IMR-90 (cell line): ENCODE results near the gene GRIK1. TPM values are rescaled to one million over a fixed set of nuclear protein-coding genes. Genes with fewer than 3 reads are reported as not detected.

ENCODE experiments used
- ATAC-seq: fragments of 200-7000 bp; cut with Tn5 transposase; 2 replicates; pipeline ENCODE4 v1.9.1; 2020; ENCODE audit warnings: low read depth, mild to moderate bottlenecking, moderate library complexity
- BruUV-seq: library from RNA; stranded (reverse); fragments of 400-500 nt; replicated peaks from 2 replicates; lab custom pipeline; 2021; lab: Mats Ljungman, UMichigan
- CTCF ChIA-PET: fragments of 300-600 bp; formaldehyde crosslinking; extraction: SDS; loops from one replicate; lab custom pipeline; 2021; ENCODE audit warnings: antibody characterized with exemption; lab: Yijun Ruan, JAX
- POLR2A ChIA-PET: fragments of 300-600 bp; sonication (Branson Sonifier 250); formaldehyde crosslinking; loops from one replicate; lab custom pipeline; 2022; ENCODE audit warnings: antibody characterized with exemption; ENCODE audit not compliant: unreplicated experiment; lab: Charles Lee
- DNase-seq: peaks from one replicate; pipeline ENCODE4 v3.0.0; 2013
- H2AFZ ChIP-seq: replicated peaks from 2 replicates; pipeline ENCODE3; 2013; ENCODE audit warnings: low read length, mild to moderate bottlenecking; ENCODE audit not compliant: poor library complexity
- H2AK5ac ChIP-seq: 2 replicates; pipeline ENCODE4 v1.6.1; 2013; ENCODE audit warnings: low read depth, low read length, inconsistent platforms
- H2AK9ac ChIP-seq: replicated peaks from 2 replicates; pipeline ENCODE3; 2013; ENCODE audit warnings: mild to moderate bottlenecking, low read depth, low read length, moderate library complexity; ENCODE audit not compliant: poor library complexity
- H2BK120ac ChIP-seq: 2 replicates; pipeline ENCODE4 v1.6.1; 2013; ENCODE audit warnings: low read depth, low read length, inconsistent platforms
- H2BK15ac ChIP-seq: 3 replicates; pipeline ENCODE4 v1.6.1; 2013; ENCODE audit warnings: low read depth, low read length, inconsistent platforms
- H2BK20ac ChIP-seq: 2 replicates; pipeline ENCODE4 v1.6.1; 2013; ENCODE audit warnings: low read depth, mild to moderate bottlenecking, inconsistent platforms, low read length, moderate library complexity
- H2BK5ac ChIP-seq: 2 replicates; pipeline ENCODE4 v1.6.1; 2013; ENCODE audit warnings: mild to moderate bottlenecking, low read depth, low read length, inconsistent platforms; ENCODE audit not compliant: poor library complexity, severe bottlenecking
- H3K14ac ChIP-seq: replicated peaks from 2 replicates; pipeline ENCODE4 v1.6.1; 2013; ENCODE audit warnings: low read depth, low read length, inconsistent platforms
- H3K18ac ChIP-seq: 2 replicates; pipeline ENCODE4 v1.6.1; 2013; ENCODE audit warnings: low read depth, low read length, control low read depth
- H3K23ac ChIP-seq: 2 replicates; pipeline ENCODE4 v1.6.1; 2013; ENCODE audit warnings: low read depth, low read length, inconsistent platforms
- H3K27ac ChIP-seq: 2 replicates; pipeline ENCODE4 v1.5.1; 2013; ENCODE audit warnings: mild to moderate bottlenecking, control low read depth, low read length; ENCODE audit not compliant: insufficient read depth
- H3K27me3 ChIP-seq: 2 replicates; pipeline ENCODE4 v1.6.1; 2013; ENCODE audit warnings: low read length; ENCODE audit not compliant: control insufficient read depth, insufficient read depth
- H3K36me3 ChIP-seq: 2 replicates; pipeline ENCODE4 v1.6.1; 2013; ENCODE audit warnings: low read length, mixed read lengths; ENCODE audit not compliant: control insufficient read depth, insufficient read depth
- H3K4ac ChIP-seq: 2 replicates; pipeline ENCODE4 v1.6.1; 2013; ENCODE audit warnings: low read depth, low read length, inconsistent platforms
- H3K4me1 ChIP-seq: 2 replicates; pipeline ENCODE4 v1.6.1; 2013; ENCODE audit warnings: low read length, mixed read lengths; ENCODE audit not compliant: control insufficient read depth, insufficient read depth
- H3K4me2 ChIP-seq: 2 replicates; pipeline ENCODE4 v1.6.1; 2013; ENCODE audit warnings: low read depth, mild to moderate bottlenecking, control low read depth, low read length, moderate library complexity
- H3K4me3 ChIP-seq: 2 replicates; pipeline ENCODE4 v1.5.1; 2013; ENCODE audit warnings: low read depth, mild to moderate bottlenecking, control low read depth, low read length, moderate library complexity; ENCODE audit not compliant: insufficient read depth
- H3K56ac ChIP-seq: 2 replicates; pipeline ENCODE4 v1.6.1; 2013; ENCODE audit warnings: low read length, inconsistent platforms; ENCODE audit not compliant: insufficient read depth; ENCODE audit errors: extremely low read depth
- H3K79me1 ChIP-seq, 2 experiments: 2 replicates each; pipeline ENCODE4 v1.6.1; 2013; ENCODE audit warnings: low read length in 2 of 2, inconsistent platforms in 1 of 2, low read depth in 1 of 2
- H3K9ac ChIP-seq: 2 replicates; pipeline ENCODE4 v1.6.1; 2013; ENCODE audit warnings: low read depth, low read length, control low read depth
- H3K9me1 ChIP-seq: 2 replicates; pipeline ENCODE4 v1.6.1; 2013; ENCODE audit warnings: low read length, inconsistent platforms; ENCODE audit not compliant: insufficient read depth
- H3K9me3 ChIP-seq: 2 replicates; pipeline ENCODE4 v1.6.1; 2013; ENCODE audit warnings: low read length; ENCODE audit not compliant: control insufficient read depth, insufficient read depth
- H4K20me1 ChIP-seq: 2 replicates; pipeline ENCODE4 v1.6.1; 2013; ENCODE audit warnings: low read length, inconsistent platforms; ENCODE audit not compliant: insufficient read depth
- H4K5ac ChIP-seq: 2 replicates; pipeline ENCODE4 v1.6.1; 2013; ENCODE audit warnings: mild to moderate bottlenecking, low read depth, low read length, control low read depth
- H4K8ac ChIP-seq, 2 experiments: 2 replicates each; pipeline ENCODE4 v1.6.1; 2013; ENCODE audit warnings: low read depth in 2 of 2, low read length in 2 of 2, control low read depth in 1 of 2, inconsistent platforms in 1 of 2
- H4K91ac ChIP-seq: 2 replicates; pipeline ENCODE4 v1.6.1; 2013; ENCODE audit warnings: low read depth, low read length, inconsistent platforms; ENCODE audit not compliant: insufficient read depth
- BHLHE40 ChIP-seq: fragments of 150-350 bp; IDR thresholded peaks from 2 replicates; pipeline ENCODE4 v1.6.1; 2016; ENCODE audit warnings: mild to moderate bottlenecking, low read depth, low read length
- CTCF ChIP-seq: conservative IDR thresholded peaks from 2 replicates; pipeline ENCODE4 v1.5.1; 2012; ENCODE audit warnings: mild to moderate bottlenecking, low read depth, low read length, improper control_type of control experiment
- ELK1 ChIP-seq: fragments of 150-350 bp; IDR thresholded peaks from 2 replicates; pipeline ENCODE4 v1.6.1; 2016; ENCODE audit warnings: low read depth, mild to moderate bottlenecking, low read length, moderate library complexity, borderline replicate concordance
- FOS ChIP-seq: fragments of 150-350 bp; IDR thresholded peaks from 2 replicates; pipeline ENCODE4 v1.6.1; 2016; ENCODE audit warnings: low read depth, low read length
- MXI1 ChIP-seq: IDR thresholded peaks from 2 replicates; pipeline ENCODE4 v1.6.1; 2012; ENCODE audit warnings: low read depth, mild to moderate bottlenecking, low read length, moderate library complexity, borderline replicate concordance
- POLR2A ChIP-seq: IDR thresholded peaks from 2 replicates; pipeline ENCODE4 v1.6.1; 2012; ENCODE audit warnings: mild to moderate bottlenecking, low read depth, low read length
- RCOR1 ChIP-seq: IDR thresholded peaks from 2 replicates; pipeline ENCODE4 v1.6.1; 2012; ENCODE audit warnings: mild to moderate bottlenecking, low read length, improper control_type of control experiment; ENCODE audit not compliant: insufficient replicate concordance
- SMC3 ChIP-seq: fragments of 150-350 bp; IDR thresholded peaks from 2 replicates; pipeline ENCODE4 v1.6.1; 2016; ENCODE audit warnings: low read depth, mild to moderate bottlenecking, antibody characterized with exemption, low read length, moderate library complexity
- WGBS, 2 experiments: methylation state at CpG; one replicate each; pipeline versions ENCODE4 v1.1.5 to v1.1.7; 2013; ENCODE audit warnings: missing lambda C conversion rate in 2 of 2; ENCODE audit not compliant: insufficient read length in 1 of 2; ENCODE audit errors: extremely low coverage in 2 of 2; 5-methylcytosine and 5-hydroxymethylcytosine counted together
- dilution Hi-C: fragments of 300-500 bp; cut with HindIII; formaldehyde crosslinking; loops from one replicate; pipeline ENCODE4 v1.14.3; 2018; ENCODE audit warnings: low sequenced_read_pairs; ENCODE audit not compliant: unreplicated experiment
- in situ Hi-C: fragments of 300-500 bp; cut with MboI; formaldehyde crosslinking; loops from 3 replicates; pipeline ENCODE4 v1.14.3; 2019; ENCODE audit warnings: low sequenced_read_pairs, inconsistent platforms, mixed read lengths
- intact Hi-C: fragments of 100-400 bp; cut with micrococcal nuclease; formaldehyde crosslinking; loops from 2 replicates; pipeline ENCODE4 v1.10.0; 2022
- polyA plus RNA-seq, 3 experiments: library from polyadenylated mRNA; depleted of rRNA; stranded (reverse); fragments of >200 nt; gene quantifications; 2 replicates each; pipeline ENCODE4 v1.2.3, GENCODE V29; 2012; ENCODE audit warnings: low replicate concordance in 1 of 3
- total RNA-seq: library from RNA; depleted of rRNA; stranded (reverse); fragments of >200 nt; gene quantifications from 2 replicates; pipeline ENCODE4 v1.2.3, GENCODE V29; 2012

The GRIK1 gene
- total and polyA plus RNA-seq, 2 of the 4 experiments (the other 2 are of a cell fraction), result not detected

GRCh38 chr21:29547998-29548397 is 391.8 kb downstream of the GRIK1 start:
- DNase-seq, result no peak
- Histone ChIP-seq H2AK5ac (no peak overlapping the region), H2BK15ac (no peak overlapping the region), H2BK120ac (no peak overlapping the region), H3K4ac (no peak overlapping the region), H3K4me3 (no peak overlapping the region), H2AFZ (no peak overlapping the region), H2AK9ac (no peak overlapping the region), H2BK5ac (no peak overlapping the region), H3K14ac (no peak overlapping the region), H3K4me2 (no peak overlapping the region), H4K91ac (no peak overlapping the region), H2BK20ac (no peak overlapping the region), H3K27ac (no peak overlapping the region), H4K20me1 (no peaks in the 10 kb centered on the region), H3K36me3 (no peaks in the 10 kb centered on the region), H3K18ac (no peak overlapping the region), H3K4me1 (peaks cover 3% of the 10 kb centered on the region), H3K9ac (no peak overlapping the region), H4K8ac (no peak overlapping the region), H4K5ac (no peak overlapping the region), H3K27me3 (no peaks in the 10 kb centered on the region), H3K9me1 (peaks cover 3% of the 10 kb centered on the region; the same call in 1 of the 2 replicates), H3K9me3 (no peaks in the 10 kb centered on the region), H3K23ac (no peak overlapping the region), H3K79me1 (no peaks in the 10 kb centered on the region), H3K56ac (no peak overlapping the region)
- dilution Hi-C loops (no loop called here), intact Hi-C loops (no loop called here), in situ Hi-C loops (no loop called here)
- ATAC-seq, result no peak
- ChIA-PET CTCF (no interaction called here), POLR2A (no interaction called here)
- no TSS peak for BruUV-seq
- no CpG with 5 or more reads among the region's 1 CpG for WGBS, 2 experiments
- no peak for TF ChIP-seq FOS
- TF ChIP-seq CTCF, result no peak
- no peak for TF ChIP-seq MXI1
- TF ChIP-seq SMC3, result no peak
- TF ChIP-seq ELK1, result no peak
- TF ChIP-seq POLR2A, result no peak
- TF ChIP-seq RCOR1, result no peak
- TF ChIP-seq BHLHE40, result no peak
